Liver (tissue), 9 donors: ENCODE results near the gene MTMR10. TPM values are rescaled to one million over a fixed set of nuclear protein-coding genes. Genes with fewer than 3 reads are reported as not detected.

Experiments used
- DNase-seq: peaks from one replicate; pipeline ENCODE4 v3.0.0-alpha.2; 2017; ENCODE audit warnings: low spot score
- H3K27ac ChIP-seq, 2 donors: one replicate each; pipeline ENCODE4 v1.7.0; 2013; ENCODE audit warnings: inconsistent platforms in 2 of 2, low read length in 2 of 2, control low read depth in 1 of 2, low read depth in 1 of 2, mild to moderate bottlenecking in 1 of 2
- H3K27me3 ChIP-seq, 4 donors: one replicate each; pipeline versions ENCODE4 v1.6.1 to v1.7.0; 2013; ENCODE audit warnings: low read length in 3 of 4, inconsistent platforms in 1 of 4, mild to moderate bottlenecking in 1 of 4, moderate library complexity in 1 of 4; ENCODE audit not compliant: control insufficient read depth in 4 of 4, insufficient read depth in 4 of 4
- H3K36me3 ChIP-seq, 4 donors: one replicate each; pipeline versions ENCODE4 v1.6.1 to v1.7.0; 2013; ENCODE audit warnings: low read length in 3 of 4, mild to moderate bottlenecking in 3 of 4, low read depth in 1 of 4, moderate library complexity in 1 of 4; ENCODE audit not compliant: control insufficient read depth in 4 of 4, insufficient read depth in 3 of 4
- H3K4me1 ChIP-seq, 4 donors: one replicate each; pipeline versions ENCODE4 v1.6.1 to v1.7.0; 2013; ENCODE audit warnings: low read length in 3 of 4, mild to moderate bottlenecking in 3 of 4, moderate library complexity in 1 of 4; ENCODE audit not compliant: control insufficient read depth in 4 of 4, insufficient read depth in 4 of 4
- H3K4me3 ChIP-seq, 3 donors: one replicate each; pipeline versions ENCODE4 v1.6.1 to v1.7.0; 2013; ENCODE audit warnings: low read length in 3 of 3, control low read depth in 1 of 3, low read depth in 1 of 3, mild to moderate bottlenecking in 1 of 3
- H3K9ac ChIP-seq, 2 donors: one replicate each; pipeline ENCODE4 v1.7.0; 2013; ENCODE audit warnings: low read length in 2 of 2, mild to moderate bottlenecking in 2 of 2, moderate library complexity in 2 of 2, control low read depth in 1 of 2, low read depth in 1 of 2
- H3K9me3 ChIP-seq, 4 donors: one replicate each; pipeline versions ENCODE4 v1.6.1 to v1.7.0; 2013; ENCODE audit warnings: low read length in 3 of 4; ENCODE audit not compliant: control insufficient read depth in 4 of 4
- FOXA2 ChIP-seq: IDR thresholded peaks from 2 replicates; pipeline ENCODE4 v1.6.1; 2016; ENCODE audit warnings: antibody characterized with exemption
- GABPA ChIP-seq, 2 donors: IDR thresholded peaks in 1 of 2; conservative IDR thresholded peaks in 1 of 2; 2 replicates each; pipeline ENCODE4 v1.6.1; 2016; ENCODE audit warnings: antibody characterized with exemption in 2 of 2, mild to moderate bottlenecking in 1 of 2, moderate library complexity in 1 of 2
- HNF4A ChIP-seq, 2 donors: conservative IDR thresholded peaks; 2 replicates each; pipeline ENCODE4 v1.6.1; 2016; ENCODE audit warnings: antibody characterized with exemption in 2 of 2, mild to moderate bottlenecking in 2 of 2
- HNF4G ChIP-seq: IDR thresholded peaks from 2 replicates; pipeline ENCODE4 v1.6.1; 2016; ENCODE audit warnings: antibody characterized with exemption
- JUND ChIP-seq, 2 donors: IDR thresholded peaks; 2 replicates each; pipeline ENCODE4 v1.6.1; 2016; ENCODE audit warnings: antibody characterized with exemption in 2 of 2
- NR2F2 ChIP-seq: IDR thresholded peaks from 2 replicates; pipeline ENCODE4 v1.6.1; 2016; ENCODE audit warnings: antibody characterized with exemption
- SP1 ChIP-seq: IDR thresholded peaks from 2 replicates; pipeline ENCODE4 v1.6.1; 2018; ENCODE audit warnings: antibody characterized with exemption, mild to moderate bottlenecking
- TAF1 ChIP-seq: conservative IDR thresholded peaks from 2 replicates; pipeline ENCODE4 v1.6.1; 2016; ENCODE audit warnings: antibody characterized with exemption, mild to moderate bottlenecking
- YY1 ChIP-seq: IDR thresholded peaks from 2 replicates; pipeline ENCODE4 v1.6.1; 2016; ENCODE audit warnings: antibody characterized with exemption, mild to moderate bottlenecking
- WGBS: extraction: QIAGEN DNeasy Blood & Tissue Kit; methylation state at CpG from one replicate; pipeline ENCODE4 v1.1.7; 2013; 5-methylcytosine and 5-hydroxymethylcytosine counted together
- polyA plus RNA-seq, 2 donors: library from polyadenylated mRNA; stranded (reverse) in 1 of 2; unstranded in 1 of 2; fragments of 200-250 nt in 1 of 2; fragments of >200 nt in 1 of 2; fragmentation: Nextera tagmentation in 1 of 2; extraction: Ambion mirVana in 1 of 2; gene quantifications; one replicate each; pipeline versions ENCODE4 v1.2.1 to v1.2.3, GENCODE V29; 2013 to 2015
- total RNA-seq, 2 donors: library from RNA; depleted of rRNA; stranded (reverse); fragments of >200 nt; gene quantifications; one replicate each; pipeline ENCODE4 v1.2.3, GENCODE V29; 2014
- TF ChIP-seq, protein P1 (sequence below): IDR thresholded peaks from 2 replicates; pipeline ENCODE4 v1.6.1; 2016; ENCODE audit warnings: antibody characterized with exemption, mild to moderate bottlenecking
- TF ChIP-seq, protein P2 (sequence below): fragments of 150-350 bp; IDR thresholded peaks from 2 replicates; pipeline ENCODE4 v1.5.1; 2017; ENCODE audit warnings: improper control_type of control experiment, low read depth, low read length; ENCODE audit not compliant: missing input control
- donor health status: healthy.
- donor health status: healthy.
- donor health status: healthy.
- donor health status: healthy.
- donor health status: healthy.

The MTMR10 gene
- total and polyA plus RNA-seq, 4 donors, result 8.7 to 31.3 (median 13.6) TPM

DNA sequence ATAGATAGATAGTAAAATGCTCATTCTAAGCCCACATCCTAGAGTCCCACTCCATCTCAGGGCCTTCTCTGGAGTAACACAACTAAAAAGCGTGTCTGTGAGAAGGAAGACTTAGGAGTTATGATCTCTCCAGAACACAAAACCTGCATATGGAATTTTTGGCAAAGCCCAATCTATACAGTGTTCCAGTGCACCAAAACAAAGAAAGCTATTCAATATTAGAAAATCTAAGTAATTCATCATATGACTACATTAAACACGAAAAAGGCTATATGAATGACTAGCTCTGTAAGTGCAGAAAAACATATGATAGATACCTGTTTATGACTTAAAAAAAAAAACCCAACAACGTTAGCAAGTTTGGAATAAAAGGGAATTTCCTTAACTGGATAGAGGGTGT lies 27.7 kb downstream of the MTMR10 start (continued):
- TF ChIP-seq, protein P1, sequence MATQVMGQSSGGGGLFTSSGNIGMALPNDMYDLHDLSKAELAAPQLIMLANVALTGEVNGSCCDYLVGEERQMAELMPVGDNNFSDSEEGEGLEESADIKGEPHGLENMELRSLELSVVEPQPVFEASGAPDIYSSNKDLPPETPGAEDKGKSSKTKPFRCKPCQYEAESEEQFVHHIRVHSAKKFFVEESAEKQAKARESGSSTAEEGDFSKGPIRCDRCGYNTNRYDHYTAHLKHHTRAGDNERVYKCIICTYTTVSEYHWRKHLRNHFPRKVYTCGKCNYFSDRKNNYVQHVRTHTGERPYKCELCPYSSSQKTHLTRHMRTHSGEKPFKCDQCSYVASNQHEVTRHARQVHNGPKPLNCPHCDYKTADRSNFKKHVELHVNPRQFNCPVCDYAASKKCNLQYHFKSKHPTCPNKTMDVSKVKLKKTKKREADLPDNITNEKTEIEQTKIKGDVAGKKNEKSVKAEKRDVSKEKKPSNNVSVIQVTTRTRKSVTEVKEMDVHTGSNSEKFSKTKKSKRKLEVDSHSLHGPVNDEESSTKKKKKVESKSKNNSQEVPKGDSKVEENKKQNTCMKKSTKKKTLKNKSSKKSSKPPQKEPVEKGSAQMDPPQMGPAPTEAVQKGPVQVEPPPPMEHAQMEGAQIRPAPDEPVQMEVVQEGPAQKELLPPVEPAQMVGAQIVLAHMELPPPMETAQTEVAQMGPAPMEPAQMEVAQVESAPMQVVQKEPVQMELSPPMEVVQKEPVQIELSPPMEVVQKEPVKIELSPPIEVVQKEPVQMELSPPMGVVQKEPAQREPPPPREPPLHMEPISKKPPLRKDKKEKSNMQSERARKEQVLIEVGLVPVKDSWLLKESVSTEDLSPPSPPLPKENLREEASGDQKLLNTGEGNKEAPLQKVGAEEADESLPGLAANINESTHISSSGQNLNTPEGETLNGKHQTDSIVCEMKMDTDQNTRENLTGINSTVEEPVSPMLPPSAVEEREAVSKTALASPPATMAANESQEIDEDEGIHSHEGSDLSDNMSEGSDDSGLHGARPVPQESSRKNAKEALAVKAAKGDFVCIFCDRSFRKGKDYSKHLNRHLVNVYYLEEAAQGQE, result no peak
- TF ChIP-seq FOXA2 (no peak), TAF1 (no peak), NR2F2 (no peak), YY1 (no peak), HNF4G (no peak), SP1 (no peak)

DNA sequence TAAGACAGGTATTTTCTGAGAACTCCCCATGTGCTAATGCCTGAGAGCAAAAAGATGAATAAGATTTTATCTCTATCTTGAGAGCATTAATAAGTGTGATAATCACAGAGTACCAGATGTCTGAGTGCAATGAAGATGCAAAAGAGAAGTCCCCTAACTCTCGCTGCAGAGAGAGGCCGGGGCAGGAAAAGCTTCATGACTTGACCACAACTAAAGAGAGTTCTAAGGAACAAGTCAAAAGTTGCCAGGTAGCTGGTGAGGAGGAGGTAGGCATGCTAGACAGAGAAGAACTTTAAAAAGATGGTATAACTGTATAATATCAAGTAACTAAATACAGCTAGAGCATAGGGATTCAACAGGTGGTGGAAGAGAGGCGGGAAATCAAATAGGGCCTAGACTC lies 28.8 kb downstream of the MTMR10 start:
- H3K27me3 ChIP-seq, result no peaks in the 10 kb centered on the region

DNA sequence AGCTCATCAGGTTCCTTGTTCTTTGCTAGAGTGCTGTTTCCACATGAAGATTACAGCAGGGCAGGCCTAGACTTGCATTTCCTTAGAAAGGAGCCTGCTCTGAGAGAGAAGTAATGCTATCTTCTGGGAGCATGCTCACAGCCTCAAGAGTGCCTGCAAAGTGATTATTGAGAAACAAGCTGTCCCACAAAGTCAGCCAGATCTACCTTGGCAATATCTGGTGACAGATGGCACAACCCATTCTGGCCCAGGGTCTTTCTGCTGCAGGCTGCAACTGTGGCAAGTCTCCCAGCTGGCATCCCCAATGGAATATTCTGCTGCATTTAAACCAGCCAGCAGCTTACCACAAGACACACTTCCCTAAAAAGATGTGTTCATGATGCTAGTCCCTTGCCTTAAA lies 29.3 kb downstream of the MTMR10 start:
- no peaks in the 10 kb centered on the region for H3K4me1 ChIP-seq
- TF ChIP-seq, protein P2, sequence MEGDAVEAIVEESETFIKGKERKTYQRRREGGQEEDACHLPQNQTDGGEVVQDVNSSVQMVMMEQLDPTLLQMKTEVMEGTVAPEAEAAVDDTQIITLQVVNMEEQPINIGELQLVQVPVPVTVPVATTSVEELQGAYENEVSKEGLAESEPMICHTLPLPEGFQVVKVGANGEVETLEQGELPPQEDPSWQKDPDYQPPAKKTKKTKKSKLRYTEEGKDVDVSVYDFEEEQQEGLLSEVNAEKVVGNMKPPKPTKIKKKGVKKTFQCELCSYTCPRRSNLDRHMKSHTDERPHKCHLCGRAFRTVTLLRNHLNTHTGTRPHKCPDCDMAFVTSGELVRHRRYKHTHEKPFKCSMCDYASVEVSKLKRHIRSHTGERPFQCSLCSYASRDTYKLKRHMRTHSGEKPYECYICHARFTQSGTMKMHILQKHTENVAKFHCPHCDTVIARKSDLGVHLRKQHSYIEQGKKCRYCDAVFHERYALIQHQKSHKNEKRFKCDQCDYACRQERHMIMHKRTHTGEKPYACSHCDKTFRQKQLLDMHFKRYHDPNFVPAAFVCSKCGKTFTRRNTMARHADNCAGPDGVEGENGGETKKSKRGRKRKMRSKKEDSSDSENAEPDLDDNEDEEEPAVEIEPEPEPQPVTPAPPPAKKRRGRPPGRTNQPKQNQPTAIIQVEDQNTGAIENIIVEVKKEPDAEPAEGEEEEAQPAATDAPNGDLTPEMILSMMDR, result no peak
- no peak for TF ChIP-seq SP1
- no peak for TF ChIP-seq GABPA (IDR thresholded peaks at IDR 0.05 in 1 of 2, conservative IDR thresholded peaks at IDR 0.05 in 1 of 2)
- TF ChIP-seq JUND (IDR thresholded peaks at IDR 0.05), result no peak
- H3K4me3 ChIP-seq, result no peak overlapping the region
- no peak overlapping the region for H3K27ac ChIP-seq
- DNase-seq, result no peak
- peaks cover 5 to 67% (median 48%) of the 10 kb centered on the region in 4 donors for H3K36me3 ChIP-seq
- H3K9ac ChIP-seq, result no peak overlapping the region
- no peaks in the 10 kb centered on the region for H3K27me3 ChIP-seq
- H3K9me3 ChIP-seq, result no peaks in the 10 kb centered on the region

More for the DNA sequence above, 28.8 kb downstream of the MTMR10 start:
- Histone ChIP-seq H3K9me3 (no peaks in the 10 kb centered on the region), H3K9ac (no peak overlapping the region), H3K27ac (no peak overlapping the region), H3K4me3 (no peak overlapping the region), H3K36me3 (peaks cover 4 to 62% (median 49%) of the 10 kb centered on the region in 4 donors), H3K4me1 (no peaks in the 10 kb centered on the region)
- no peak for DNase-seq
- TF ChIP-seq TAF1 (no peak), HNF4A (conservative IDR thresholded peaks at IDR 0.05) (no peak)
- WGBS, result 96% methylated on average over 3 of the region's 3 CpGs

DNA sequence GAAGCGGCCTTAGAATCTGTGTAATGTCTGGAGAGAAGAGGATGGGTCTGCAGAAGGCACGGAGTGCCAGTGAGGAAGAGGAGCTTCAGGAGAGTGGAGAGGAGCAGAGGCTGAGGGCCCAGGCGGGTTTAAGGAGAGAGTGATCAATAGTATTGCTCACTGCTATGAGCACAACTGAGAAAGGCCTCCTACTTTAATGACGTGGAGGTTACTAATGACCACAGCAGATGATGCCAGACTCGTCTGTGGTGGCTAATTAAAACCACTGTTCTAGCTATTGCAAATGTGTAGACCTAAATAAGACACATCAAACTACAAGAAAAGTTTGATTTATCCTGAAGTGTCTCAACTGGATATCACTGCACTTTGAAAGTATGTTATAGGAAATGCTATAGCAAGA lies 33.2 kb downstream of the MTMR10 start:
- WGBS, result 95% methylated on average over 5 of the region's 5 CpGs
- Histone ChIP-seq H3K27ac (no peak overlapping the region), H3K4me3 (no peak overlapping the region), H3K4me1 (no peaks in the 10 kb centered on the region), H3K27me3 (no peaks in the 10 kb centered on the region), H3K9me3 (no peaks in the 10 kb centered on the region), H3K36me3 (peaks cover 7 to 78% (median 59%) of the 10 kb centered on the region in 4 donors), H3K9ac (no peak overlapping the region)
- no peak for DNase-seq
- TF ChIP-seq FOXA2 (no peak), HNF4A (conservative IDR thresholded peaks at IDR 0.05) (no peak)
